Mesendoderm (in vitro differentiated cells): Measurements from ENCODE around the gene FREM2.

Experiments used
- DNase-seq: peaks from one replicate; pipeline ENCODE4 v3.0.0; 2013
- H2AK5ac ChIP-seq: 2 replicates; pipeline ENCODE4 v1.6.1; 2013; ENCODE audit warnings: low read length, inconsistent platforms
- H2BK120ac ChIP-seq: 2 replicates; pipeline ENCODE4 v1.6.1; 2013; ENCODE audit warnings: low read depth, mild to moderate bottlenecking, low read length, moderate library complexity, mixed read lengths
- H2BK15ac ChIP-seq: replicated peaks from 2 replicates; pipeline ENCODE4 v1.6.1; 2013; ENCODE audit warnings: low read depth, mild to moderate bottlenecking, moderate library complexity
- H2BK5ac ChIP-seq: 2 replicates; pipeline ENCODE4 v1.6.1; 2013; ENCODE audit warnings: low read length, inconsistent platforms
- H3K18ac ChIP-seq: 2 replicates; pipeline ENCODE4 v1.6.1; 2013; ENCODE audit warnings: mild to moderate bottlenecking, low read length, mixed read lengths
- H3K23ac ChIP-seq: one replicate; pipeline ENCODE4 v1.6.1; 2013; ENCODE audit warnings: low read length
- H3K27ac ChIP-seq: 2 replicates; pipeline ENCODE4 v1.5.1; 2013; ENCODE audit warnings: low read depth, mild to moderate bottlenecking, inconsistent platforms, low read length, moderate library complexity
- H3K27me3 ChIP-seq: 2 replicates; pipeline ENCODE4 v1.6.1; 2013; ENCODE audit warnings: low read length, control low read depth, mild to moderate bottlenecking, inconsistent platforms; ENCODE audit not compliant: insufficient read depth, poor library complexity
- H3K36me3 ChIP-seq: 2 replicates; pipeline ENCODE4 v1.6.1; 2013; ENCODE audit warnings: low read length, inconsistent platforms; ENCODE audit not compliant: control insufficient read depth, insufficient read depth
- H3K4ac ChIP-seq: one replicate; pipeline ENCODE4 v1.6.1; 2013; ENCODE audit warnings: low read depth, mild to moderate bottlenecking, low read length, moderate library complexity
- H3K4me1 ChIP-seq: 2 replicates; pipeline ENCODE4 v1.6.1; 2013; ENCODE audit warnings: low read depth, low read length, inconsistent platforms; ENCODE audit not compliant: control insufficient read depth
- H3K4me2 ChIP-seq: 2 replicates; pipeline ENCODE4 v1.6.1; 2013; ENCODE audit warnings: low read length
- H3K4me3 ChIP-seq: 2 replicates; pipeline ENCODE4 v1.5.1; 2013; ENCODE audit warnings: mild to moderate bottlenecking, low read length
- H3K56ac ChIP-seq: one replicate; pipeline ENCODE4 v1.6.1; 2013; ENCODE audit warnings: low read length
- H3K79me1 ChIP-seq: 2 replicates; pipeline ENCODE4 v1.6.1; 2013; ENCODE audit warnings: low read length, inconsistent platforms
- H3K79me2 ChIP-seq: 2 replicates; pipeline ENCODE4 v1.6.1; 2013; ENCODE audit warnings: mild to moderate bottlenecking, low read length; ENCODE audit not compliant: control insufficient read depth, insufficient read depth
- H3K9ac ChIP-seq: 2 replicates; pipeline ENCODE4 v1.6.1; 2013; ENCODE audit warnings: low read length, inconsistent platforms
- H4K5ac ChIP-seq: one replicate; pipeline ENCODE4 v1.6.1; 2013; ENCODE audit warnings: low read length
- H4K8ac ChIP-seq: one replicate; pipeline ENCODE4 v1.6.1; 2013; ENCODE audit warnings: low read depth, mild to moderate bottlenecking, control low read depth, low read length, moderate library complexity
- WGBS: extraction: QIAGEN DNeasy Blood & Tissue Kit; methylation state at CpG from one replicate; pipeline ENCODE4 v1.1.7; 2013; ENCODE audit warnings: low lambda C conversion rate, missing lambda C conversion rate; ENCODE audit not compliant: insufficient coverage; ENCODE audit errors: extremely low coverage; 5-methylcytosine and 5-hydroxymethylcytosine counted together

The FREM2 gene

GRCh38 chr13:38656699-38657098, 30.2 kb upstream of the FREM2 start:
- no peak overlapping the region for H2BK120ac ChIP-seq
- no peak overlapping the region for H2BK15ac ChIP-seq
- H3K27ac ChIP-seq: no peak overlapping the region
- H3K4me3 ChIP-seq: no peak overlapping the region
- no peaks in the 10 kb centered on the region for H3K36me3 ChIP-seq
- no CpG with 5 or more reads among the region's 2 CpGs for WGBS
- no peak overlapping the region for H4K5ac ChIP-seq
- no peak overlapping the region for H4K8ac ChIP-seq
- no peak overlapping the region for H3K23ac ChIP-seq
- no peaks in the 10 kb centered on the region for H3K27me3 ChIP-seq
- peak; percentile 43 for DNase-seq
- no peak overlapping the region for H2AK5ac ChIP-seq
- no peaks in the 10 kb centered on the region for H3K79me2 ChIP-seq
- no peak overlapping the region for H2BK5ac ChIP-seq
- no peak overlapping the region for H3K56ac ChIP-seq
- no peak overlapping the region for H3K4me2 ChIP-seq
- no peaks in the 10 kb centered on the region for H3K4me1 ChIP-seq
- H3K79me1 ChIP-seq: no peaks in the 10 kb centered on the region
- no peak overlapping the region for H3K4ac ChIP-seq
- no peak overlapping the region for H3K18ac ChIP-seq
- no peak overlapping the region for H3K9ac ChIP-seq

DNA sequence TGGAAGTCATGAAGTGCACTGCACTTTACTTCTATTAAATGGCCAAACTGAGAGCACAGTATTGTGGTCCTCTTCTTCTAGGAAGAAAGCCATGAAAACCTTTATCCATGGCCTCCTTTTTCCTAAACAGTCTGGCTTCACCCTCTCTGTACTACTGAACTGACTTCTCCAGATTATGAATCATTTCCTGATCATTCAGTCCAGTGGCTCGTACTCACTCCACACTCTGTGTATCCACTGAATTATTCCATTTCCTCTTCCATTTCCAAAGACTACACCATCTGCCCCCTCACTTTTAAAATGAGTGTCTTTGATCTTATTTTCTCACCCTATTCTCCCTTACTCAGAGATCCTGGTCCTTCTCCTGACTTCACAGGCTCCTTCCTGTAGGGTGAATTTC, 29.7 kb upstream of the FREM2 start:
- WGBS: no CpG with 5 or more reads among the region's 1 CpG
- Histone ChIP-seq H2AK5ac (no peak overlapping the region), H3K27me3 (no peaks in the 10 kb centered on the region)

DNA sequence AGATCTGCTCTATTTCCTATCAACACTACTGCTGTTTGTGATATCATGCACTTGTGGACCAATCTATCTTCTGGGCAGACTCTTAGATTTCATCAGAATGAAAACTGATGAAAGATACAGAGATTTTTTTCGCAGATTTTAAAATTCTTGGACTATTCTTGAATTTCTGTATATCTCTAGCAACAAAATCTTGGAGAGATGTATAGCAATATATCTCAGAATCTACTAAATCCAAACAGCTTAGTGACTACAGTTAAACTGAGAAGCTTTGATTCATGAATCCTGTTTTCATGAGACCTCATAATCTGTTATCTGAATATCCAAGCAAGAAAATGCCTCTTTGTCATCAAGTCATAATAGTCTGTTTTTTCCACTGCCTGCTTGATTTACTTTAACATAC, 28.0 kb upstream of the FREM2 start:
- Histone ChIP-seq H2BK5ac (no peak overlapping the region), H3K27ac (no peak overlapping the region), H3K36me3 (no peaks in the 10 kb centered on the region), H2BK120ac (no peak overlapping the region), H3K56ac (no peak overlapping the region), H3K9ac (no peak overlapping the region), H3K4me3 (no peak overlapping the region), H4K5ac (no peak overlapping the region), H3K79me1 (no peaks in the 10 kb centered on the region), H2AK5ac (no peak overlapping the region), H3K4me2 (no peak overlapping the region), H3K79me2 (no peaks in the 10 kb centered on the region), H4K8ac (no peak overlapping the region), H3K4ac (no peak overlapping the region), H3K4me1 (no peaks in the 10 kb centered on the region), H3K27me3 (no peaks in the 10 kb centered on the region), H3K23ac (no peak overlapping the region), H2BK15ac (no peak overlapping the region), H3K18ac (no peak overlapping the region)
- no CpG with 5 or more reads among the region's 1 CpG for WGBS
- no peak for DNase-seq

More for the DNA sequence above, 29.7 kb upstream of the FREM2 start:
- no peak overlapping the region for H4K8ac ChIP-seq
- no peak overlapping the region for H3K4me3 ChIP-seq
- no peak overlapping the region for H3K9ac ChIP-seq
- H3K56ac ChIP-seq: no peak overlapping the region
- no peak overlapping the region for H3K23ac ChIP-seq
- H2BK15ac ChIP-seq: no peak overlapping the region
- no peaks in the 10 kb centered on the region for H3K79me2 ChIP-seq
- no peak for DNase-seq
- H3K4me1 ChIP-seq: no peaks in the 10 kb centered on the region
- no peak overlapping the region for H3K27ac ChIP-seq
- H3K4ac ChIP-seq: no peak overlapping the region
- no peak overlapping the region for H3K4me2 ChIP-seq
- H3K36me3 ChIP-seq: no peaks in the 10 kb centered on the region
- no peak overlapping the region for H2BK120ac ChIP-seq
- H2BK5ac ChIP-seq: no peak overlapping the region
- no peak overlapping the region for H4K5ac ChIP-seq
- no peak overlapping the region for H3K18ac ChIP-seq
- H3K79me1 ChIP-seq: no peaks in the 10 kb centered on the region

DNA sequence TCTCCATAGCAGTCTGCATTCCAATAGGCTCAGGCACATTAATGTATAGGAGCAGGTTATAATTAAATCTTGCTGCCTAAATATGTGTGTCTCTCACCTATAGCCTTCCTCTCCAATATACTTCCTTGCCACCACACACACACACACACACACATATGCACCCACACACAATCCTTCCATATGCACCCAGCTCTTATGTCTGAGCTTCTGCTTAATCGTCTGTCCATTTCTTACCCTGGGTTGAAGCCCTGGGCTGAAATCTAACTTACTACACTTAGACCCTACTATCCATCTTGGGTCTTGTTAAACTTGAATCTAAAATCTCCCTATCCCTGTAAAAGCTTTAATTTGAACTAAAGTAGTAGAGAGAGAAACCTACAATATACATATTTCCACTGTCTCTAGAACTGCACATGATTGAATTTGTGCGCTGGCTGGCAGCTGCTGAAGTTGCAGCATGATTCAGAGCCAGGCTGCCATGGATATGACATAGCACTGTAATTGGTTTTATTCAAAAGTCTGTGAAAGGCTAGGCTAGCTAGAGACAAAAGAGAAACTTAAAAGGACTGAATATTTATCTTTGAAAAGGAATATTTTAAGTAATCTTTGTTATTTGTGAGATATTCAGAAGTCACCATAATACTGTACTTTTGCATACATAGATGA, 25.7 kb upstream of the FREM2 start:
- no peak overlapping the region for H2BK15ac ChIP-seq
- no peak overlapping the region for H3K9ac ChIP-seq
- H3K4me1 ChIP-seq: no peaks in the 10 kb centered on the region
- no peaks in the 10 kb centered on the region for H3K27me3 ChIP-seq
- no peak overlapping the region for H2BK120ac ChIP-seq
- no peaks in the 10 kb centered on the region for H3K36me3 ChIP-seq
- H4K8ac ChIP-seq: no peak overlapping the region
- H3K23ac ChIP-seq: no peak overlapping the region
- H2BK5ac ChIP-seq: no peak overlapping the region
- H3K56ac ChIP-seq: no peak overlapping the region
- H3K4ac ChIP-seq: no peak overlapping the region
- no peak for DNase-seq
- H3K27ac ChIP-seq: no peak overlapping the region
- no peaks in the 10 kb centered on the region for H3K79me2 ChIP-seq
- H3K4me2 ChIP-seq: no peak overlapping the region
- no peaks in the 10 kb centered on the region for H3K79me1 ChIP-seq
- WGBS: no CpG with 5 or more reads among the region's 2 CpGs
- H2AK5ac ChIP-seq: no peak overlapping the region
- no peak overlapping the region for H4K5ac ChIP-seq
- H3K4me3 ChIP-seq: no peak overlapping the region
- H3K18ac ChIP-seq: no peak overlapping the region

DNA sequence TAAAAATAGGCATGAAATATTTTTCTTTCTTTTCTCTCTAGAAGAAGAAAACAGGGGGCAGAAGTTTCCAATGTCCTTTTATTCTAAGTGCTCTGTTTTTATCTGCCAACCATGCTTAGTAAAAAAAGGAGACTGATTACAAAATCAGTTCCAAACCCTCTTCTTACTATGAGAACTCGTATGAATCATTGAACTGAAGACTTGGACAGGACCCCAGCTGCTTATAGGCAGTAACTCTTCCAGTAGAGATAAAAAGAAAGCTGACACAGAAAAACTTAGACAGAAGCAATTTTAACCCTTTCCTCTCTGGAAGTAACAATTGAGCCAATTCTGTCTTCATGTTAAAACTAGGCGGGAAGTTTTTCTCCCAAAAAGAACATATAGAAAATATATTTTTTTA, 24.5 kb upstream of the FREM2 start:
- DNase-seq: no peak
- Histone ChIP-seq H3K79me1 (no peaks in the 10 kb centered on the region), H3K4ac (no peak overlapping the region), H4K5ac (no peak overlapping the region), H3K4me1 (no peaks in the 10 kb centered on the region), H3K9ac (no peak overlapping the region), H3K4me3 (no peak overlapping the region), H3K27ac (no peak overlapping the region), H2BK120ac (no peak overlapping the region), H3K4me2 (no peak overlapping the region), H3K56ac (no peak overlapping the region), H2AK5ac (no peak overlapping the region), H4K8ac (no peak overlapping the region), H3K79me2 (no peaks in the 10 kb centered on the region), H3K18ac (no peak overlapping the region), H2BK15ac (no peak overlapping the region), H3K23ac (no peak overlapping the region), H3K27me3 (no peaks in the 10 kb centered on the region), H3K36me3 (no peaks in the 10 kb centered on the region), H2BK5ac (no peak overlapping the region)
- WGBS: no CpG with 5 or more reads among the region's 2 CpGs

DNA sequence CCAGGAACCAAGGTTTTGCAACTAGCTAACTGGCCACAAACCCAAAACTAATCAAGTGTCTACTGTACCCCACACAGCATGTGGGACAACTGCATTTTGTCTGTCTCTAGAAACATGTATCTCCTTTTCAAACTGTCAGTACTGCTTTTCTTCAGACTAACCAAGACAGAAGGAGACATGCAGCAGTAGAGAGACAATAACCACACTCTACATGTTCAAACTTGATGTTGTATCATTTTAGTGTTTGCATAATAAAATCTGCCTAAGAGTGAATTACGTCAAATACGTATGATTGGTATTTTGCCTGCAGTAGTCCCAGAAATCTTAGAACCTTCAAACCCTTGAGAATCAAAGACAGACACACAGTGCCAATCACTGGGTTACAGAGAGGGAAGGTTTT, 22.0 kb upstream of the FREM2 start:
- Histone ChIP-seq H3K27me3 (no peaks in the 10 kb centered on the region), H3K56ac (no peak overlapping the region)
- no CpG with 5 or more reads among the region's 2 CpGs for WGBS

More for the DNA sequence above, 22.0 kb upstream of the FREM2 start:
- Histone ChIP-seq H3K18ac (no peak overlapping the region), H3K4me3 (no peak overlapping the region), H3K79me2 (no peaks in the 10 kb centered on the region), H3K4ac (no peak overlapping the region), H3K27ac (no peak overlapping the region), H3K79me1 (no peaks in the 10 kb centered on the region), H2AK5ac (no peak overlapping the region), H3K4me1 (no peaks in the 10 kb centered on the region), H4K8ac (no peak overlapping the region), H2BK5ac (no peak overlapping the region), H3K9ac (no peak overlapping the region), H2BK15ac (no peak overlapping the region), H3K4me2 (no peak overlapping the region), H3K23ac (no peak overlapping the region), H3K36me3 (no peaks in the 10 kb centered on the region), H4K5ac (no peak overlapping the region), H2BK120ac (no peak overlapping the region)
- no peak for DNase-seq
